OCI-LY7 (cell line): ENCODE data around the gene PRR30.

Experiments
- CTCF ChIP-seq: fragments of 200-600 bp; sonication (generic); conservative IDR thresholded peaks from 2 replicates; pipeline ENCODE4 v1.5.1; 2014; ENCODE audit warnings: mild to moderate bottlenecking, antibody characterized with exemption, low read length, moderate library complexity, mixed read lengths
- EZH2phosphoT487 ChIP-seq: fragments of 200-600 bp; sonication (generic); IDR thresholded peaks from 2 replicates; pipeline ENCODE4 v1.6.1; 2018; ENCODE audit warnings: low read depth, borderline replicate concordance, mild to moderate bottlenecking, mixed run types, antibody characterized with exemption, low read length, moderate library complexity, mixed read lengths

GRCh38 chr2:27089111-27089954, 49.9 kb downstream of the PRR30 start:
- TF ChIP-seq EZH2phosphoT487 (no peak), CTCF (no peak)
